HPDE6-E6E7 (cell line): ENCODE data around the gene RAB36.

ENCODE experiments used
- DNase-seq: peaks from one replicate; pipeline ENCODE4 v3.0.0; 2011; ENCODE audit warnings: missing footprints; ENCODE audit errors: extremely low spot score

The RAB36 gene, protein sequence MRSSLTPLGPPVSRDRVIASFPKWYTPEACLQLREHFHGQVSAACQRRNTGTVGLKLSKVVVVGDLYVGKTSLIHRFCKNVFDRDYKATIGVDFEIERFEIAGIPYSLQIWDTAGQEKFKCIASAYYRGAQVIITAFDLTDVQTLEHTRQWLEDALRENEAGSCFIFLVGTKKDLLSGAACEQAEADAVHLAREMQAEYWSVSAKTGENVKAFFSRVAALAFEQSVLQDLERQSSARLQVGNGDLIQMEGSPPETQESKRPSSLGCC

DNA sequence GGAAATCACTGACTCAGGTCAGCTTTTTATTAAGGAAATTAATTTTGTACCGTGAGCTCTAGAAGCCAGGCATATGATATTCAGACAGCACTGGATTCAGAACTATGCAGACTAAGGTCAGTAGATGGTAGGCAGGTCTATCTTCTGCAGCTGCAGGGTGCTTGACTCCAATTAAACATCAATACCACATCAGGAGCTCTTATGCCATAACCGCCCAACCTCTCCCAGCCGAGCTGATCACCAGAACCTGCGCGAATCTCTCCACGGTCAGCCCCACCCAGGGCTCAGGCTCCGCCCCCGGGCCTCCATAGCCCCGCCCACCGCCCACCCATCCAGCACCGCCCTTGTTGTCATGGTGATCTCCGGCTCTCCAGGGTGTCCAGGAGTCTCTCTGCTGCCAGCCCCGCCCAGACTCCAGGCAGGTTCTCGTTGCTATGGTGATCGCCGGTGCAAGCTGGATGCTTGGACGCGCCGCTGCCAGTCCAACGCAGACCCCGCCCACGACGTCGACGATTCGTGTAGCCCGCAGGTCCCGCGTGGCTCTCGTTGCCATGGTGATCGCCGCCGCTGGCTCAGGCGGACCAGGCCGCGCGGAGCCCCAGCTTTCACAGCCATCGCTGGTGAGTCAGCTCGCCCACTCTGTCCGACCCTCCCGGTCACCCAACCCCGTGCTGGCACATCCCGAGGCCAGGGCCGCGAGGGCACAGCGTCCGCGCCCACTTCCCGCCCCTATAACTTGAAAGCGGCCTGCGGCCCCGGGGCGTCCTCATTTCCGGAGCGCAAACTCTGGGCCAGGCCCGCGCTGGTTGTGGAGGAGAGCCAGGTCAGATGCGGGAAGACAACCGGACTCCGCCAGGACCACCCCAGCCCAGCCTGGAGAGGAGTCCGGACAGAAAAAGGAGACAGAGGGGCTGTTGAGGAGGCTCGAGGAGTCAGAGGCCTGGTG is at the start of gene RAB36:
RAB36 (plus strand) TSS at position 546 of the 946 bp plus-strand sequence. CDS start 1,140 bp downstream, outside the sequence.
- DNase-seq: peak; percentile 99

DNA sequence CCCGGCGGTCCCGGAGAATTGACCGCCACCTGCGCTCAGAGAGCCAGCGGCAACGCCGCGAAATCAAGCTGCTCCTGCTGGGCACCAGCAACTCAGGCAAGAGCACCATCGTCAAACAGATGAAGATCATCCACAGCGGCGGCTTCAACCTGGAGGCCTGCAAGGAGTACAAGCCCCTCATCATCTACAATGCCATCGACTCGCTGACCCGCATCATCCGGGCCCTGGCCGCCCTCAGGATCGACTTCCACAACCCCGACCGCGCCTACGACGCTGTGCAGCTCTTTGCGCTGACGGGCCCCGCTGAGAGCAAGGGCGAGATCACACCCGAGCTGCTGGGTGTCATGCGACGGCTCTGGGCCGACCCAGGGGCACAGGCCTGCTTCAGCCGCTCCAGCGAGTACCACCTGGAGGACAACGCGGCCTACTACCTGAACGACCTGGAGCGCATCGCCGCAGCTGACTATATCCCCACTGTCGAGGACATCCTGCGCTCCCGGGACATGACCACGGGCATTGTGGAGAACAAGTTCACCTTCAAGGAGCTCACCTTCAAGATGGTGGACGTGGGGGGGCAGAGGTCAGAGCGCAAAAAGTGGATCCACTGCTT is 49.4 kb upstream of the RAB36 start:
- no peak for DNase-seq

DNA sequence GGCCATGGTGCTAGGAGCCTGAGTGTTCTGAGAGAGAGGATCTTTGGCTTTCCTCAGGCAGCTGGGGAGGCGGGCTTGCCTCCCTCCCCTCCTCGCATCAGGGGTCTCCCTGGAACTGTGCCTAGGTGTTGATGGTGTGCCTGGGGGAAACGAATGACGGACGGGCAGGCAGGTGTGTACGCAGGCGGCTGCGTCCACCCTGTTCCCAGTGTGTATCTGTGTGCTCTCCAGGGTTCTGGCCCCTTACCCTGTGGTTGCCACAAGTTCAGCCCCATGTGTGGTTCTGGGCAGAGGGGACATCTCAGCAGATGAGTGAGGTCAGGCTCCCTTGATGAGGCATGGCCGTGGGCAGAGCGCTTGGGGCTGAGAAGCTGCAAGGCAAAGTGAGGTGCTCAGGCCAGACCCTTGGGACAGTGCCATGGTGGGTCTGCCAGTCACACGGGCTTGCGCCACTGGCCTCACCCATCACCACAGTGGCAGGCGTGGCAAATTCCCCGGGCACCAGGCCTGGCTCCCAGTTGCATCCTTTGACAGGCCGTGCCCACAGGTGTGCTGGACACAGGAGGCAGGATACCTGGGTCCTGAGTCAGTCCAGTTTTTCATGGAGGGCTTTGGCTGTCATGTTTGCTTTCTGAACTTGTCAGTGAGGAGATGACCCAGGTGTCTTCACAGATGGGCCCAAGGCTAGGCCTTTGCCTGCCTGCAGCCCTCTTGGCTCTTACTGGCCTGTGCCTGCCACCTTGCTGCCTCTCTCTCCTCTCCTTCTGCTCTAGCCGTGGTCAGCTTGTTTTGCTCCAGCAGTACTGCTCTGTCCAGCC is 47.7 kb upstream of the RAB36 start:
- no peak for DNase-seq

DNA sequence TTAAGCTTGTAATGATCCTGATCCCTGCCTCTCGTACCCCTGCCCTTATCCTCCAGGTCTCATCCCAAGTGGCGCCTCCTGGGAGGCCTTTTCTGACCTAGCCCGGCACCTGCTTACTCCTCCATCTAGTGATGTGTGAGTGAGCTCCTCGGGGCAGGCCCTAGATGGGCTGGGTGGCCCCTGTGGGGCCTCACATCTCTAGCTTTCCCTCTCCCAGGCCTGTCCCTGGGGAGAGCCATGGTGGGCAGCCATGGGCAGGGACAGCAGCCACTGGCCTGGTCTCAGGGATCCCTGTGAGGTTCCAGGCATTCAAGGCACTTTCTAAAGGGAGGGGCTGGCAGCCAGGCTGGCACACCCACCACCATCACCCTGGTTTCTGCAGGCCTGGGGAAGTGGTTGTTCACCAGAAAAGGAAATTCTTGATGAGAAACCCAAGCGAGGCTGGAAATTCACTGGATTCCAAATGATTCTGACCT is 47.0 kb upstream of the RAB36 start:
- DNase-seq: no peak

DNA sequence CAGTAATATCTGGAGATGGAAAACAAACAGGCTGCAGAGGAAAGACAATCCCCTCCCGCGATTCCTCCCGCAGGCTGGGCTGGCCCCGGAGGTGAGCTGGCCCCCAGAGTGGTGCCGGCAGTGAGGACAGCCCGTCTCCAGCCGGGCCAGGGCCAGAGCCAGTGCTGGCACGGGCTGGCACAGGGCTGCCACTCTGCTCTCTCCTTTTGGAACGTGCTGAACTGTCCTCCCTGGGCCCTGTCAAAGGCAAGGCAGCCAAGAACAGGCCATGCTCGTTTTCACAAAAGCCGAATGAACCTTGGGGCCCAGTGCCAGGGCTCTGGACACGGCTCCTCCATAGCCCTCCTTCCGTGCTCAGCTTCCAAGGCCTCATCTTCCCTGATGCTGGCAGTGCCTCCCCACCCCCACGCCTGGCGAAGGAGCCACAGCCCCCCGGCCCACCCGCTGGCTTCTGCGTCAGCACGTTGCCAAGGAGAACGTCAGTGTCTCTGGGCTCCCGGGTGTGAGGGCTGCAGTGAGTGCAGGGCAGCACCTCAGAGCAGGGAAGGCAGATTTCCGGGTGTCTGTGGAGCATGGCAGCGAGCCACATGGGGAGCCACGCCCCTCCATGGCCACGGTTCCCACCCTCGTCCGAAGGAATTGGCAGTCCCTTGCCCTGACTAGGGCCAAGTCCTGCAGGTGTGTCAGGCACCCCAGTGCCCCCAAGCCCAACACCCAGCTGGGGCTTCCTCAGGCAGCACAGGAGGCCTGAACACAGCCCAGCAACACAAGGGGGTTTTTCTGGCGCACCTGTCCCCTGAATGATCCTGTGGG is 46.4 kb upstream of the RAB36 start:
- DNase-seq: no peak

DNA sequence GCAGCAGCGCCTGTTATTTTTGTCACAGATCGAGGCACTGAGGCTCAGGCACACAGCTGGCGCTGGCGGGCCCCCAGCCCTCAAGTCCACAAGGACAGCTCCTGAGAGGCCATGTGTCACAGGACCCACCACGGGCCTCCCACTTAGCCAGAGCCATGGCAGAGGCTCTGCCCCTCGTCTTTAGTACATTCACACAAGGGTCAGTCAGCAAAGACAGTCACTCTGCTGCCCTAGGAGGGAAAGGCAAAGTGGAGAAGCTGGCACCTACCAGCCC is 45.8 kb upstream of the RAB36 start:
- no peak for DNase-seq

DNA sequence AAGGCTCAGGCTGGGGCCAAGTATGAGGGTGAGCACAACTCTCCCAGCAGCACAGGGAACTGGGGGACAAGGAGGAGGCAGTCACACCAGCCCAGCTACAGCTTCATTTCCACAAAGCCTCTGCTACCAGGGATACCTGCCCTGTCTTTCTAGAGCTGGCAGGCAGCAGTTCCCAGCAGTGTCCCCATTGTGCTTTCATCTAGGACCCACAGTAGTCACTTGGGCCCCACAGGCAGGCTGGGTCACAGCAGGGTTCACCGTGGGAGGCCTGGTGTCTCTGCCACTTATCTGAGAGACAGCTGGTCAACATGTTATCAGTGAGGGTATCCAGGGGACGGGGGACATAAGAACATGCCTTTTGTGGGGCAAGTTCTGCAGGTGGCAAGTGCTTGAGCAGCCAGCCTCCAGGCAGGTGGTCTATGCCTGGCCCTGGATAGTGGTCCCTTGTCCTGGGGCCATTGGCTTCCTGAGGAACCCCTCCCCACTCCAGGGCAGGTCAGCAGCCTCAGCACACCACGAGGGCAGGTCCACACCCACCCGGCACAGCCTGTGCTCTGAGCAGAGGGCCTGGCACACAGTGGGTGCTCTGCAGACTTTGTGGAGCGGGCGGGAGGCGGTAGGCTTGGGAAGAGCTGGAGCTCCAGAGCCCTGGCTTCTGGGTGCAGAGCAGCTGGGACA is 45.0 kb upstream of the RAB36 start:
- DNase-seq: no peak

DNA sequence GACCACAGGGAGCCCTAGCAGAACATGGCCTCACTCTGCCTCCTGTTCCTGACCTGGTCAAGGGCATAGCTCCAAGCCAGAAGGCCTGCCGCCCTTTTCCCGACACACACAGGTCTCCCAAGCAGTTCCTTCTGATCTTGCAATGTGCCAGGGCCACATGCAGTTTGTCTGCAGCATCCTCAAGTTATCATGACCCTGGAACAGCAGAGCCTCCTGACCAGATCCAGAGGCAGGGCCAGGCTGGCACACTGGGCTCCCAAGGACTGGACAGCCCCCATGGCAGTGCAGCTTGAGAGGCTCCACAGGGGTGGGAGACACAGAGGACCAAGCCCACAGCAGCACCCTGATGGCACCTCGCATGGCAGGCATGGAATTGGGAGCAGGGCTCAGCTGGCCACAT is 43.8 kb upstream of the RAB36 start:
- no peak for DNase-seq

DNA sequence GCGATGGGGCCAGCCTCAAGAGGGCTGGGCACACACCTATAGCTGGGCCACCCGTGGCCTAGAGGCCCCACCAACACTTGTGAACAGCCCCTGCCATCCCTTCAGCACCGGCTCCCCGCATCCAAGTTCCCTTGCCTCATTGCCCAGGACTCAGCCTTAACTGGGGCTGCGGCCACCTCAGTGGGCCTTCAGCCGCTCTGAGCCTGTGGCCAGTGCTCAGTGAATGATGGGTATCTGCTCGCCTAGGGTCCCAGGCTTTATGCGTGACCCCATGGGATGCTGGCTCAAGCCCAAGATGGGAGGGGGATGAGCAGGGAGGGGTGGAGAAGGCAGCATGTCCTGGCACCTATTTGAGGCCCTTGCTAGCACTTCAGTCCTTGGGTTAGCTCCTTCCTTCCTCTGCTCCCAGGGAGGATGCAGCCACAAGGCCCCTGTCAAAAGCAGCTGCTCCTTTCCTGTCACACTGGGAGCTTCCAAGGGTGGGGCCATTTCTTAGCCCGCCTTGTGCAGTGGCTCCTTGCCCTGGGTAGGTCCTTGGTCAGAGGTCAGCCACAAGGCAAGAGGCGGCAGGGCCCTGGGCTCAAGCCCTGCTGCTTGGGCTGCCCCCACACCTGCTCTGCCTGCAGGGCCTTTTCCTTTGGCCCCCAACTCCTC is 43.1 kb upstream of the RAB36 start:
- DNase-seq: no peak

DNA sequence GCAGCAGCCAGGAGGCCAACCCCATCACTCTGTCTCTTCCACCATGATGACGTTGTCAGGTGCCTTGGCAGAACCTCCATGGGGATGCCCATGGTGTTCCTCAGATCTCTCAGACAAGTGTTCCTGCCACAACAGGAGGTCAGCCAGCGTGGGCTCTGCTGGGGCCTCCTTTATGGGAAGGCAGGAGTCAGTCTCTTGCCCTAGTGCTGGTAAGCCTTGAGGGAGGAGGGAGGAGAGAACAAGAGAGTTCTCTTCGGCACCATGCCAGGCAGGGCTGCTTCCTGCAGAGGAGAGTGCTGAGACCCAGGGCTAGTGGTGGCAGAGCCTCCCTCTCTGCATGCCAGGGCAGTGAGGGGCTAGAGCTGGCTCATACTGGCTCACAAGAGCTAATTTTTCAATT is 42.5 kb upstream of the RAB36 start:
- no peak for DNase-seq

DNA sequence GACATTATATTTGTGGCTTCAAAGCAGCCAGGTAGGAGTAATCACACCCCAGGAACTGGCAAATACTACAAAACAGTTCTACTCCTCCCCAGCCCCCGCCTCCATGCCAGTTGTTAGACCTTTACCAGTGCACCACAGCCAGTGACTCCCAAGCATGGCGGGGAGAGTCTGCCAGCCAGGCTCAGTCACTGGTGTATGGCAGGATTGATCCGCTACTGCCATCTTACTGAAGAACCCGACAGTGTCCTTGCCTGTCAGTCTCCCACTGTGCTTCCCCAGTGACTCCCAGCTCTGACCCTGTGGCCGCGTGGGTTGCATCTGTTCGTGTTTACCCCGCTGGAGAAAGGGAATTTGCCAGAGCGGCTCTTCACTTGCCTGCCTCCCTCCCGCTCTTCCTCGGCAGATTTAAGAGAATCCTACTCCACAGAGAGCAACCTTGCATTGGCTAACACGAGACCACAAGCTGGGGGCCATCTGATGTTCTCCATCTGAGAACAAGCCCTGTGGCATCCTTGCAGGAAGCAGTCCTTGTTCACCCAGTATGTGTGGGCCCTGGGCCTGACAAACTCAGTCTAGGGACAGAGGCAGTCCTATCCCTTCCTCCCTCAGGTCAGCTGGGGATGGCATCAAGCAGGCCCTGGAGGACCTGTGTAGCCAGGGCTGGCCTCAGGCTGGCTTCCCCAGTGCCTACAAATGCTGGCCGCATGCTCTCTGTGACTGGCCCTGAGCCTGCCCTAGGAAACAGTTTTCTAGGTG is 41.9 kb upstream of the RAB36 start:
- no peak for DNase-seq

DNA sequence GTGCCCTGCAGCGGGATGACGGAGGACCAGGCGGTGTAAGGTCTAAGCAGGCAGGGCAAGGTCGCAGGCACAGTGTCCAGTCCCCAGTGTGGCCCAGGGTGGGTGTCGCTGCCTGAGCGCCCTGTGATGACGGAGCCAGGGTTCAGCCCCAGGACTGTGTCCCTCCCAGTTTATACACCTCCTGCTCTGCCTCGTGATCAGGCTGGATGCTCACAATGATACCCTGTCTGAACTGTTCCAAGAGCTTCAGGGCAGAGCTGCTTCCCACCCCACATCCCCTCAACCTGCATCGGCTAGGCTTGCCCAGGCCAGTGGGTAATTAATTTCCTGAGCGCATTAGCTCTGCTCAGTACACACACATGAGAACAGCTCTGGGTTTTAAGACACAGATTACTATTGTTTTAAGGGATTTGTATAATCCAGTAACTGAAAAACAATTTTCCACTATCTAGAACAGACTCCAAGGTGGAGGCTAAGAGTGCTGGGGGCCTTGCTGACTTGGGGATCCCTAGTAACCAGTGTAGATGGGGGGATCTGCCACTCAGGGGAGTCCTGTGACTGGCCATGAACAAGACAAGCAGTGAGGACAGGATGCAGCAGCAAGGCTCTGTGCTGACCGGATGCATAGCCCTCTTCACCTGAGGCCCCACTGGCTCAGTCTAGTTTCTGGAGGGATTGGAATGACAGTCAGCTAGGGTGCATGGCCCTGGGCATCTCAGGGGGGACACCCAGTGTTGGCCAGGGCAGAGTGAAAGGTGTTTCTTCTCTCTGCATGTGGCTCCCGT is 40.9 kb upstream of the RAB36 start:
- no peak for DNase-seq

DNA sequence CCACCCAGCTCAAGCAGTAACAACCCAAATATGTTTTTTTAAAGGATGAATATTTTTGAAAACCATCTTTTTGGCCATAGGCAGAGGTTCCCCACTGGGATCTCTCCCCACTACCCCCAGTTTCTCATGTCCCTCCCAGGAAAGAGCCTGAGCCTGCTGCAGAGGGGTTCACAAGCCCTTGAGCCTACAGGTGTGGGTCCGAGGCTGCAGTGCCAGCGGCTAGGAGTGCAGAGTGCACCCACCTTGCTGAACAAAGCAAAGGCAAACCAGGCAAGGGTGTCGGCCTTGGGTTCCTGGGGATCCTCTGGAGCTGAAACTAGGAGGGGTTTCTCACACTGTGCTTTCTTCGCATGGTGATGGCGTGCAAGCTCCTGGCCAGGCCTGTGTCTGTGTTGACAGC is 40.0 kb upstream of the RAB36 start:
- DNase-seq: no peak

DNA sequence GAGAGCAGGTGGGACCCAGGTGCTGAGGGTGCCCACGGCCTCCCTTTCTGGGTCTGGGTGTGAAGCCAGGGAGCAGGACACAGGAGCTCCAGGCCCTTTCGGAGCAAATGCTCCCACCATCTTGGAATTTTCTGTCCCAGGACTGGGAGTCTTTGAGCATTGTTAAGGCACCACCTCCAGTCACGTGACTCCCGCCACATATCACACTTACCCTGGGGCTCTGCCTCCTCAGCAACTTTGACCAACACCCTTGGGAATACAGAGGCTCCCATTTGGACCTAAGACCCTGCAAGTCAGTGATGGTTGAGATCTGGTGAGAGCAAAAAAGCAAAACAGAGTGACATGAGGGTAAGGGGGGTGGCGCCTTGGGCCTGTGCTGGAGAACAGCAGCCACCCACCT is 39.4 kb upstream of the RAB36 start:
- DNase-seq: no peak

DNA sequence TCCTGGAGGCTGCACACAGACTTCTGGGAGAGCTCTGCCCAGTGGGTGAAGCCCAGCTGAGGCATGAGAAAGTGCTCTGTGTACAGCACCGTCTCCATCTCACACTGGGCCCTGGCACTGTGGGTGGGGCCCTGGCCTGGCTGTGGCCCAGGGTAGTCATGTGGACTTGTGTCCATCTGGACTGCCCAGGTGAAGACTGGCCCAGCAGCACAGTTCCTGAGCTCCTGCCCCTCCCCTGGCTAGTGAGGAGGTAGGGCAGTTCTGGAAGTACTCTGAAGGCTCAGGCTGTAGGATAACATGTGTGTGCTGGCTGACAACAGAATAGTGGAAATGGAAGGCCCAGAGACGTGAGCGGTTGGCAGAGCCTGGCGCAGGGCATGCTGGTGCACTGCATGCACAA is 38.9 kb upstream of the RAB36 start:
- no peak for DNase-seq

DNA sequence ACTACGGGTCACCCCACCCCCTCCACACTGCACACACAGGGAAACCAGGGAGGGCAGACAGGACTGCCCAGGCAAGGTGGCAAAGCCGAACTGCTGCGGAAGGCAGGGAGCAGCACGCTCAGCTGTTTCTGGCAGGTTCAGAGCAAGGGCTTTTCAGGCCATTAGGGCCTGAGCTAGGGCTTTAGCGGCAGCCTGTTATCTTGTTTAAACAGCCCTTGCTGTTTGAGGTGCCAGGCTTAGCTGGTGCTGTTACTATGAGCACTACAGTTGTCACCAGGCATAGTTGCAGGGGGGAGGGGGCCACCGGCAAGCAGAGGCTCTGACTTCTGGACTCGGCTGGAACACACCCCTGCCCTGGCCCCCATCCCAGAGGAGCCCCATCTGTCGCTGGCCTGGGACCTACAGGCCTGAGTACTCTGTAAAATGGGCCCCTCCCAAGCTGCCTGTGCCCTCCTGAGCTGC is 38.3 kb upstream of the RAB36 start:
- DNase-seq: no peak

DNA sequence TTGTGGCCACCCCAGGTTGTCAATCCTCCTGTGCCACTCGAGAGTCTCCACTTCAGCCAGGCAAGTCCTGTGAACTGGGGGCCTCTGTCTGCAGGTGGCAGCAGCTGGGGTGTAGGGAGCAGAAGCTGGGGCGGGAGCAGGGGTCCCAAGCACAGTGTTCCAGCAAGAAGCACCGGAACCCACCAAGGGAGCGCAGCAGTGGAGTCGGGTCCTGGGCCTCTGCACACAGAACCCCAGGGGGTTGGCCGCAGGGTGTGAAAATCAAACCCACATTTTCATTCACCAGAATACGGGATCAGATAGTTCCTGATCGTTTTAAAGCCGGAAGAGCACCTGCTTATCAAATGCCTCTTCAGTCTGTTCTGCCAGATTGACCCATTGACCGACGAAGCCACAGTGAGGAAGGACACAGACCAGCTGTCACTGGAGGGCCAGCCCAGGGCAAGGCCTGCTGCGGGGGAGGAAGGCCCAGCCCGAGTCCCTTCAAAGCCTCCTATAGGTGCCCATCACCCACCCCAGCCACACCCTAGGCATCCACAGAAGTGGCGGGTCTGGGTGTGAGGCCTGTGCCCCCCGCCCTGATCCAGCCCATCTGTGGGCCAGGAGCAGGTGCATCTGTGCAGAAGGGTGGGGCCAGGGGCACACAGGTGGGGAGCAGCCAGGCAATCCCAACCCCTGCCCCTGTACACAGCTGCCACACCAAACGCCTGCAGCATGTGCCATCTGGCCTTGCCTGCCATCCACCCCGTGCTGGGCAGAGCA is 37.6 kb upstream of the RAB36 start:
- DNase-seq: no peak
